ENCODE data around the gene ASGR2.
"Not testable (repeated sequence)": the region's sequence is repeated elsewhere in the genome, so short reads cannot be mapped to it uniquely, and the experiment has no call there.

ASGR2 gene

GRCh38 chr17:7097940-7098339, 16.7 kb downstream of the ASGR2 start:
- DNase-seq, result no peak

- DNase-seq, result no peak
Measured at GRCh38 chr17:7095625-7096024, 19.0 kb downstream of the ASGR2 start.

GRCh38 chr17:7094652-7095019, 20.0 kb downstream of the ASGR2 start:
- DNase-seq, result no peak

GRCh38 chr17:7091311-7092005, 23.2 kb downstream of the ASGR2 start:
- DNase-seq, result not testable (repeated sequence)

- DNase-seq, result not testable (repeated sequence)
Measured at GRCh38 chr17:7089570-7089969, 25.1 kb downstream of the ASGR2 start.

- not testable (repeated sequence) for DNase-seq
Measured at GRCh38 chr17:7088442-7088841, 26.2 kb downstream of the ASGR2 start.

GRCh38 chr17:7084088-7084487, 30.5 kb downstream of the ASGR2 start:
- DNase-seq, result no peak

- DNase-seq, result no peak
Measured at GRCh38 chr17:7083592-7083991, 31.0 kb downstream of the ASGR2 start.

GRCh38 chr17:7081341-7082062, 33.1 kb downstream of the ASGR2 start:
- DNase-seq, result no peak

GRCh38 chr17:7080456-7081041, 34.1 kb downstream of the ASGR2 start:
- no peak for DNase-seq

- DNase-seq, result no peak
Measured at GRCh38 chr17:7079581-7080455, 34.8 kb downstream of the ASGR2 start, which contains the start of gene CLEC10A. Gene CLEC10A (minus strand): TSS chr17:7080251. CDS start chr17:7078812, 1,439 bp downstream.

GRCh38 chr17:7078711-7079110, 35.9 kb downstream of the ASGR2 start:
- DNase-seq, result no peak

- DNase-seq, result no peak
Measured at GRCh38 chr17:7077911-7078546, 36.6 kb downstream of the ASGR2 start.

- no peak for DNase-seq
Measured at GRCh38 chr17:7074931-7075330, 39.7 kb downstream of the ASGR2 start.

- no peak for DNase-seq
Measured at GRCh38 chr17:7072406-7072805, 42.2 kb downstream of the ASGR2 start.

GRCh38 chr17:7070712-7071111, 43.9 kb downstream of the ASGR2 start:
- no peak for DNase-seq

- DNase-seq, result no peak
Measured at GRCh38 chr17:7068268-7068667, 46.4 kb downstream of the ASGR2 start.

- DNase-seq, result no peak
Measured at GRCh38 chr17:7067198-7067597, 47.4 kb downstream of the ASGR2 start.

GRCh38 chr17:7064261-7064660, 50.4 kb downstream of the ASGR2 start:
- DNase-seq, result no peak

GRCh38 chr17:7063518-7064094, 51.0 kb downstream of the ASGR2 start:
- no peak for DNase-seq

- DNase-seq, result no peak
Measured at GRCh38 chr17:7060165-7060891, 54.3 kb downstream of the ASGR2 start.

Data from DMS153 (cell line).